ENCODE data around the gene POFUT1.
"Not testable (repeated sequence)": the region's sequence is repeated elsewhere in the genome, so short reads cannot be mapped to it uniquely, and the experiment has no call there.

POFUT1 gene

DNA sequence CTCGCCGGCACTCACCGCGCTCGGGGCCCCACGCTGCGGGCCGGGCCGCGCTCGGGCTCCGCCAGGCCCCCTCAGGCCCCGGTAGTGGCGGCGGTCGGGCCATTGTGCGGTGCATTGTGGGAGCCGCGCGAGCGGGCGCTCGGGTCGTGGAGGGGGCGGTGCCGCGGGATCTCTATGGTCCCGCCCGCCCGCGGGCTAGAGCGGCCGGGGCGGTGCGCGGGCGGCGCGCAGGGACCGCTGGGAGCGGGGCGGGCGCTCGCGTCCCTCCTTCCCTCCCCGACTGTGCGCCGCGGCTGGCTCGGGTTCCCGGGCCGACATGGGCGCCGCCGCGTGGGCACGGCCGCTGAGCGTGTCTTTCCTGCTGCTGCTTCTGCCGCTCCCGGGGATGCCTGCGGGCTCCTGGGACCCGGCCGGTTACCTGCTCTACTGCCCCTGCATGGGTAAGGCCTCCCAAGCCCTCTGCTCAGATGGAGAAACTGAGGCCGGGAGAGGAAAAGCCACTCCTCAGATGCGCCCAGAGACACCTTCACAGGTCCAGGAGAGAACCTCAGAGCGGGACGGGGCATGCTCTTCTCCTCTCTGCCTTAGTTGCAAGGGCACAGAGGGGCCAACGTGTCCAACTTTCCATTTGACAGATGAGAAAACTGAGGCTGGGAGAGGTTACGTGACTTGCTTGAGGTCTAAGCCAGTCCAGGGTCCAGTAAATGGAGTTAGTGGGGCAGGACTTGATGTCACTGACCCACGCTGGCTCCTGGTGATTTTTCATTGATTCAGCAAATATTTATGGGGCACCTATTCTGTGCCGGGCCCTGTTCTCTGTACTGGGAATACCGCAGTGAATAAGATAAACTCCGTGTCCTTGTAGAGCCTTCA lies at the start of gene POFUT1, which contains the start of gene PLAGL2:
Gene POFUT1, plus strand, starts transcription at position 255 of the 873 bp plus-strand sequence. Its CDS starts 62 bp downstream, at position 317.
Gene PLAGL2, minus strand, starts transcription at position 118 of the 873 bp plus-strand sequence. CDS start 5,565 bp downstream, outside the sequence.
- peak; percentile 87 for DNase-seq (ENCODE audit: low read depth)

DNA sequence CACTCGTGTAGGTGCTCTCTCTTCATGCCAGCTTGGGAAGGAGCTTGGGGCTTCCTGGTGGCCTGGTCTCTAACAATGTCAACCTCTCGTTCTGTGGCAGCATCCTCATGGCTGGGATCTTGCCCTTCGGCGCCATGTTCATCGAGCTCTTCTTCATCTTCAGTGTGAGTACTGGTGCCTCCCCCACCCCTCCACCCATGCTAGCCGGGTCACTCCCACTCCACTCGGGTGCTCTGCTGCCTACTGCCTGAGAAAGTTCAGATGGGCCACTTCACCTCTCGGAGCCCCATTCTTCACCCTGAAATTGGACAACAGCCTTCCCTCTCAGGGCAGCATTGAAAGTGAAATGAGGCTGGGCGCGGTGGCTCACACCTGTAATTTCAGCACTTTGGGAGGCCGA lies 49.3 kb upstream of the POFUT1 start:
- DNase-seq (ENCODE audit: low read depth) = no peak

DNA sequence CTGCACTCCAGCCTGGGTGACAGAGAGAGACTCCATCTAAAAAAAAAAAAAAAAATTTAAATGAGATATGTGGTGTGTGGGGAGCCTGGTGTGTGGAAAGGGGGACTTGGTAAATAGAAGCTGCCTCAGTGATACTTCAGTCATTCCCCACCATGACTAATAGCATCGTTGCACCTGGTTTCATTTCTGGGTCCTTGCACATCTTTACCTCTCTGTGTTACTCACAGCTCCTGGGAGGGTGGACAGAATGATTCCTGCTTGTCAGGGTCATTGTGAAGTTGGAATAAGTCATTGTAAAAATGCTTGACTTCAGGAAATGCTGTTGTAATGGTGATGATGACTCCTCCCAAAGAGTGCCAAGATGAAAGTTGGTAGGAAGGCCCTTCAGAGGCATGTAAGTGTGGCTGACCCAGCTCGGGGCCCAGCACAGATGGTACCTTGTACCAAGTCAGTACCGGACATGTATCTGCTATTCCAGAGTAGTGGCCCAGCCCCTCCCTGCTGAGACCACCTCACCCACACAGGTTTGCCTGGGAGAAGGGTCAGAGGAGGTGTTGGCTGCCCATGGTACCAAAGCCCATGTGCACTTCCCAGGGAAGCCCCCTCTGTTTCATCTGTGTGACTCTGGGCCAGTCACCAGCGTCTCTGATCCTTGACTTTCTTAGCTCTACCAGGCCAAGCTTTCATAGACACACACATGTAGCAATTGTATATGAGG lies 48.6 kb upstream of the POFUT1 start:
- DNase-seq (ENCODE audit: low read depth) = no peak

DNA sequence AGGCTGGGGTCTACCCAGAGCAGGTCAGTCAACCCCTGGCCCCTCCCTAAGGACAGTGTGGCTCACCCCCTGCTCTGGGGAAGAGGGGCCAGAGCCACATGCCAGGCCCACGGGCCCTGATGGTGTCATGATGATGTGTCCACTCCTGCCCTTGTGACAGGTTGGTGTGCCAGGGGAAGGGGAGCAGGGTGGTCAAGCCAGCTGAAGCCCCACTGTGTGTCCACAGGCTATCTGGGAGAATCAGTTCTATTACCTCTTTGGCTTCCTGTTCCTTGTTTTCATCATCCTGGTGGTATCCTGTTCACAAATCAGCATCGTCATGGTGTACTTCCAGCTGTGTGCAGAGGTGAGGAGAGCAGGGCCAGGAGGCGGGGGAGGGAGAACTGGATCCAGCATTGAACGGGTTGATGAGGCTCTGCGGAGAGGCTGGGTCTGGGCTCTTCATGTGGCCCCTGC lies 47.9 kb upstream of the POFUT1 start:
- no peak for DNase-seq (ENCODE audit: low read depth)

DNA sequence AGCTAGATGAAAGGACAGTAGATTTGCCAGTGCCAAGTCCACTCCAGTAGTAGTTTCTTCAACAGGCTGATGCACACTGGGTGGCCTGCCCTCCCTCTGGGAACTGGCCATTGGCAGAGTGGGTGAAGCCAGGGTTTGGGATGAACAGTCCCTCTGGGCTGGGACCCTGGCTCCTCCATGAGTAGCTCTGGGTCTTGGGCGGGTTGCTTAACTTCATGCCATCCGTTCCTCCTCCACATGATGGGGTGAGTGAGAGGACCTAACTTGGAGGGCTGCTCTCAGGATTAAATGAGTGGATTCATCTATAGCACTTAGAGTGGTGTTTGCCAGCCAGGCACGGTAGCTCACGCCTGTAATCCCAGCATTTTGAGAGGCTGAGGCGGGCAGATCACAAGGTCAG lies 47.3 kb upstream of the POFUT1 start:
- no peak for DNase-seq (ENCODE audit: low read depth)

DNA sequence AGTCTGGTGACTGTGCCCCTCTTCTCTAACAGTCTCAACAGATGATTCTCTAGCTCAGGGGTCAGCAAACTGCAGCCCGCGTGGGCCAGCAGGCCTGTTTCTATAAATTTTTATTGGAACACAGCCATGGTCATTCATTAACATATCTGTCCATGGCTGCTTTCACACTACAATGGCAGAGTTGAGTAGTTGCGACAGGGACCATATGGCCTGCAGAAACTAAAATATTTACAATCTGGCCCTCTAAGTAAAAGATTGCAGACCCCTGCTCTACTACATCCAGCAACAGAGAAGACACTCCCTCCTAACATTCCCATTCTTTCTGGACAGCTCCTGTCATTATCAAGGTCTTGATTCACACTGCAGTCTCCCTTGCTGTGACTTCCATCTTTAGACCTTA lies 45.3 kb upstream of the POFUT1 start:
- no peak for DNase-seq (ENCODE audit: low read depth)

DNA sequence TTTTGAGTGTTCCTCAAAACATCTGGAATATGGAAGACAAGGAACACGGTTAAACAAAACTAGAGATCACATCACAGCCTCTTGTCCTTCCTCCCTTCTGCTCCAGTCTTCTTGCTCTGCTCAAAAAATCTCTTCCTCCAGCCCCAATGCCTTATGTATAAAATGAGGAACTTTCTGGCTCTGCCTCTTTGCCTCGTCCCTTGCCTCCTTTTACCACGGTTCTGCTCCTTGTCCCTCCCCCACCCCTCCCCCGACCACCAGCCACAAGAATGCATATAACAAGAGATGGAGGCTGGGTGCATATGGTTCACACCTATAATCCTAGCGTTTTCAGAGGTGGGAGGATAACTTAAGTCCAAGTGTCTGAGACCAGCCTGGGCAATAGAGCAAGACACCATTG lies 43.7 kb upstream of the POFUT1 start:
- no peak for DNase-seq (ENCODE audit: low read depth)

DNA sequence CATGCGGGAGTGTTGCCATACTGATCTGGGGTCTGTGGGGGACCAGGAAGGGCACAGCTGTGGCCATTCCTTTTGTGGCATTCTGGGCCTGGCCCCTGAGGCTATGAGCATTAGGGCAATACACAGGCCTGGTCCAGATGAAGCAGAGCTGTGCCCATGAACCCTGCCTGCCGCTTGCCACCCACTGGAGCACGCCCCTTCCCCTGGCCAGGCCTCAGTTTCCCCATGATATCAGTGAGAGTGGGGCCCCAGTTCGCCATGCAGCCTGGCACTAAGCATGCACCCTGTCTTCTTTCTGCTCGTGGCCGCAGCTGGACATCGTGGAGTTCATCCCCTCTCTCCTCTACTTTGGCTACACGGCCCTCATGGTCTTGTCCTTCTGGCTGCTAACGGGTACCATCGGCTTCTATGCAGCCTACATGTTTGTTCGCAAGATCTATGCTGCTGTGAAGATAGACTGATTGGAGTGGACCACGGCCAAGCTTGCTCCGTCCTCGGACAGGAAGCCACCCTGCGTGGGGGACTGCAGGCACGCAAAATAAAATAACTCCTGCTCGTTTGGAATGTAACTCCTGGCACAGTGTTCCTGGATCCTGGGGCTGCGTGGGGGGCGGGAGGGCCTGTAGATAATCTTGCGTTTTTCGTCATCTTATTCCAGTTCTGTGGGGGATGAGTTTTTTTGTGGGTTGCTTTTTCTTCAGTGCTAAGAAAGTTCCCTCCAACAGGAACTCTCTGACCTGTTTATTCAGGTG lies 42.5 kb upstream of the POFUT1 start:
- DNase-seq (ENCODE audit: low read depth) = no peak

DNA sequence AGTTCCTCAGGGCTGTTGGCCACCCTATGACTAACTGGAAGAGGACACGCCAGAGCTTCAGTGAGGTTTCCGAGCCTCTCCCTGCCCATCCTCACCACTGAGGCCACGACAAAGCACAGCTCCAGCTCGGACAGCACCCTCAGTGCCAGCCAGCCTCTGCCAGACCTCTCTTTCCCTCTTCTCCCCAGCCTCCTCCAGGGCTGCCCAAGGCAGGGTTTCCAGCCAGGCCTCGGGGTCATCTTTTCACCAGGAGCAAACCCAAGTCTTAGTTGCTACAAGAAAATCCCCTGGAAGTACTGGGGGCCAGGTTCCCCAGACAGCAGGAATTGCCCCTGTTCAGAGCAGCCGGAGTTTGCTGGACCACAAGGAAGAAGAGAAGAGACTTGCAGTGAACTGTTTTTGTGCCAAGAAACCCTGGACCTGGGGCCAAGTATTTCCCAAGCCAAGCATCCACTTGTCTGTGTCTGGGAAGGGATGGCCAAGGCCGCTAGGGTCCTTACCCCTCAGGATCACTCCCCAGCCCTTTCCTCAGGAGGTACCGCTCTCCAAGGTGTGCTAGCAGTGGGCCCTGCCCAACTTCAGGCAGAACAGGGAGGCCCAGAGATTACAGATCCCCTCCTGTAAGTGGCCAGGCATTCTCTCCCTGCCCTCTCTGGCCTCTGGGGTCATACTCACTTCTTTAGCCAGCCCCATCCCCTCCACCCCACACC lies 41.7 kb upstream of the POFUT1 start:
- DNase-seq (ENCODE audit: low read depth) = no peak

DNA sequence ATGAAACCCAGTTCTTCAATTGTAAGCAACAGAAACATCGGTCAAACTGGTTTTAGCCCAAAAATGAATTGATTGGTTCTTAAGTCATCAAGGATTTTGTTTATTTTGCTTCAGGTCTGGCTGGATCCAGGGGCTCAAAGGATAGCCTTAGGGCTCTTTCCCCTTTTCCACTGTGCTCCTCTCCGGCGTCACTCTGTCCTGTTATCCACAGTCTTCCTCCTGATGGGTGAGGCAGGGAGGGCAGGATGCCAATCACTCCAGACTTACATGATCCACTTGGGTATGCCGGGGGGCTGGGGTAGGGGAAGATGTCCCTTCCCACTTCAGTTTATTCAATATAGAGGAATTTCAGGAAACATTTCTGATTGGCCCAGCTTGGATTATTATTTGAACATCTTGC lies 40.1 kb upstream of the POFUT1 start:
- DNase-seq (ENCODE audit: low read depth) = no peak

DNA sequence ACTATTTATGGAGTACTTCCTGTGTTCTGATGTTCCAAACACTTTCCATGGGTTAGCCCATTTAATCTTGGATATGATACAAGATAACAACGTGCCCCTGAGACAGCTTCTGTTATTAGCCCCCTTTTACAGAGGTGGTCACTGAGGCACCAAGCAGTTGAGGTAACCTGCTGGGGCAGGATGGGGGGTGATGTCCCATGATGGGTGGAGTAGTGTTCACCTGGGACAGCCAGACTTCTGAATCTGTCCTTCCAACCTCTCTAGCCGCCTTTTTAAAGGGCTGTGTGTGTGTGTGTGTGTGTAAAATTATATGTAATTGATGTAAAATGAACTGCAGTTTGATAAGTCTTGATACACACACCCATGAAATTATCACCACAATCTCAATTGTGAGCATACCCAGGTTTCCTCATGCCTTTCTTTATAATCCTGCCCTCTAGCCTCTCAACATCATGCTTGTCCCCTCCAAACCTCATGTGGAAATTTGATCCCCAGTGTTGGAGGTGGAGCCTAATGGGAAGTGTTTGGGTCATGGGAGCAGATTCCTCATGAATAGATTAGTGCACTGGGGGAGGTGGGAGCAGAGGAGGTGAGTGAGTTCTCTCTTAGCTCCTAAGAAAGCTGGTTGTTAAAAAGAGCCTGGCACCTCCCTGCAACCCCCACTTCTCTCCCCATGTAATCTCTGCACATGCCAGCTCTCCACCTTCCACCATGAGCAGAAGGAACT lies 39.3 kb upstream of the POFUT1 start:
- DNase-seq (ENCODE audit: low read depth) = no peak

DNA sequence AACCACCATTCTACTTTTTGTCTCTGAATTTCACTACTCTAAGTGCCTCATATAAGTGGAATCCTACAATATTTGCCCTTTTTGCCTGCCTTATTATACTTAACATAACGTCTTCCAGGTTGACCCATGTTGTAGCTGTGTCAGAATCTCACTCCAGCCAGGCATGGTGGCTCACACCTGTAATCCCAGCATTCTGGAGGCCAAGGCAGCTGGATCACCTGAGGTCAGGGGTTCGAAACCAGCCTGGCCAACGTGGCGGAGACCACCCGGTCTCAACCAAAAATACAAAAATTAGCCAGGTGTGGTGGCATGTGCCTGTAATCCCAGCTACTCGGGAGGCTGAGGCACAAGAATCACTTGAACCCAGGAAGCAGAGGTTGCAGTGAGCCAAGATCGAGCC lies 30.0 kb upstream of the POFUT1 start:
- not testable (repeated sequence) for DNase-seq (ENCODE audit: low read depth)

DNA sequence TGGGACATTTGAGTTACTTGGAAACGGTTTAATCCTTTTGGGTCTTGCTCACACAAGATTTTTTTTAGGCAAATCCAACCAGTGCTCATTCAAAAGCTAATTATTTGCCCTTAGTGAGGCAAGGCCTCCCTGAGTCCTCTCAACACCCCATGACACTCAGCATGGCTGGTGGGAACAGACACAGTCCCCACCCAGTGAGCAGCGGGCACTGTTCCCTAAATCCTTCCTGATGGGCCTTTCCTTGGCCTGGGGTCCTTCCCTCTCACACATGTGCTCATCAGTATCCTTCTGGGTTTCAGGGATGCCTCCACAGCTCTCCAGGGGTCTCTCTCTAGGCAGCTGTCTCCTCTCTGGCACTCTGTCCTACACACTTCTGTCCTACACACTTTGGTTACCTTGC lies 28.2 kb upstream of the POFUT1 start:
- DNase-seq (ENCODE audit: low read depth) = no peak

DNA sequence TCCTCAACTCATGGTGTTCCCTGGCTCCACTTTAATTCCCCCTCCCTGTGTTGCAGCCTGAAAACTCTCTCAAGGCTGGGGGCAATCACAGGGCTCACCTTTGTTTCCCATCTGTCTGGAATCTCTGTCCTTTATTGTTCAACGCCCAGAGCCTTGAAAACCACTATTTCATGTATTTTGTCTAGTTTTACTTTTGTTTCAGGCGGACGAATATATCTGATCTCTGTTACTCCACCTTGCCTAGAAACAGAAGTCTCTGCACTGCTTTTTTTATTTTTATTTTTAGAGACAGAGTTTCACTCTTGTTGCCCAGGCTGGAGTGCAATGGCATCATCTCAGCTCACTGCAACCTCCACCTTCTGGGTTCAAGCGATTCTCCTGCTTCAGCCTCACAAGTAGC lies 27.7 kb upstream of the POFUT1 start:
- DNase-seq (ENCODE audit: low read depth) = no peak

DNA sequence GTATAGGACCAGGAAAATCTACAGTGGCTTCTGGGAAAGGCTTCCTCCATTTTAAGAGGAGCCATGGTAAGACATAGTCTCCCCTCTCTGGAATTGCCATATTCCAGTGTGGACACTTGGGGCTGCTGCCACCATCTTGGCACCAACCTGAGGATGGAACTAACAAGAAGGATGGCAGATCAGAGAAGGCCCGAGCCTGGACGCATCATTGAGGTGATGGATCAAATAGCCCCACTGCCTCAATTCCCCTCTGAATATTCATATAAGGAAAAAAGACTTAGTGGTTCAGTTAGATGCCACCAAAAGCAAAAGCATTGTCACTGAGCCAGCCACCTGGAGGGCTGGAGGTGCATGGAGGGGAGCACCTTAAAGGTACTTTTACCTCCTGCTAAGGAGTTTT lies 26.1 kb upstream of the POFUT1 start:
- DNase-seq (ENCODE audit: low read depth) = no peak

DNA sequence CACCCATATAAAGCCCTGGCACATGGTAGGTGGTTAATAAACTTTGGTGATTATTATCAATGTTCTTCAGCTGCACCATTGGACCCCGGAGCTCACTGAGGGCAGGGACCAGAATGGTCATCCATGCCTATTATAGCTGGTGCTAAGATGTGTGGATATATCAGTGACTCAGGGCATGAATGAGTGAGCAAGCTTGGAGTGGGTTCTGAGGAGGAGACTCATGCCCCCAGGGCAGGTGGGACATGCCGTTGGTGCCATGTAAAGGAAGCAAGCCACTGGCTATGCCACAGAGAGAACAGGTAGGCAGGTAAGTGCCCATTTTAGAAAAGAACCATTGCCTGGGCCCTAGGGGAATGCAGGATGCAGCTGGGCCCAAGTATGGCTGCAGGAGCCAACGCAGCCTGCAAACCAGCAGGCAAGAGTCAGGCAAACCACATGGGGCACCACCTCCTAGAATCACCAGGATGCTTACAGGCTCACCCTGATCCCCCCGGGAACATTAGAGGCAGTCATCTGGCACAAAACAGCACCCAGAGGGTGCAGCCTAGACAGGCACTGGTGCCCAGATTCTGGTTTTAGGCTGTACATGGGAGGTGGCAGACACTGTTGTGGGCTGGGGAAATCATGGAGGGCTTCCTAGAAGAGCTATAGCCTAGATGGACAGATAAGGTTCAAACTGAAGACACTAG lies 23.6 kb upstream of the POFUT1 start:
- DNase-seq (ENCODE audit: low read depth) = no peak

DNA sequence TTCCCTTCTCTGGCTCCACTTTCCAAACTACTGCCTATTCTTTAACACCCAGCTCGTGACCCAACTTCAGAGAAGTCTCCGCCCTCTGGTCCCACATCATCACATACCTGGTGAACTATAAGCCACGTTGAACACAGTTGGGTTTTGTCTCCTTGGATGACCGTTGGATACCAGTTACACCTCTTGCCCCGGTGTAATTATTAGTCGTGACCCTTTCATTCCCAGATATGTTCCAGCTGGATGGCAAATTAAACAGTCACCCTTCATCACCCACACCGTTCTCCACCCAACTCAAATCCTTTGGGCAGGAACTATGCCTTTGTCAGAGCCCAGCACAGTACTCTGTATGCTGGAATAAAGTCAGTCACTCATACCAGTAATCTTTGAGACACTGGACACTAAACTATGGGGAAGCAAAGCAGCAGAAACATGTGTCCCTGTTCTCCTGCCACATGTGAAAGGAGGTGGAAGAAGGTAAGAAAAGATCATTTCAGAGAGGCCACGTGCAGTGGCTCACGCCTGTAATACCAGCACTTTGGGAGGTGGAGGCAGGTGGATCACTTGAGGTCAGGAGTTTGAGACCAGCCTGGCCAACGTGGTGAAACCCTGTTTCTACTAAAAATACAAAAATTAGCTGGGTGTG lies 22.6 kb upstream of the POFUT1 start:
- DNase-seq (ENCODE audit: low read depth) = no peak

DNA sequence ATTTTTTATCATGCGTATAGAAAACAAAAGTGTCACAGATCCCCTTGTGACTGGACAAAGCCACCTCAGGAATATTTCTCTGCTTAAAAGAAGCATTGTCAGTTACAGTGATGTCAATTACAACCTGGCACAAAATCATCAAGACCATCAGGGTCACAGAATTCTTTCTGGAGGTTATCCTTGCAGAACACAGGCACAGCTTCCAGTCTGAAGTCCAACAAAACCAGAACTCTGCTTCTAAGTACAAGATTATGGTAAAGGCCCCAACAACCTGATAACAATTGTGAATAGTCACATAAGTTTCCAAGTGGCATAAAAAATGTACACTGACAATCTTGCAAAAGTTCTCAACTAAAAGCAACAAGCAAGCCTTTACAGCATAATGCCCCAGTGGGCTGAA lies 21.2 kb upstream of the POFUT1 start:
- DNase-seq (ENCODE audit: low read depth) = no peak

DNA sequence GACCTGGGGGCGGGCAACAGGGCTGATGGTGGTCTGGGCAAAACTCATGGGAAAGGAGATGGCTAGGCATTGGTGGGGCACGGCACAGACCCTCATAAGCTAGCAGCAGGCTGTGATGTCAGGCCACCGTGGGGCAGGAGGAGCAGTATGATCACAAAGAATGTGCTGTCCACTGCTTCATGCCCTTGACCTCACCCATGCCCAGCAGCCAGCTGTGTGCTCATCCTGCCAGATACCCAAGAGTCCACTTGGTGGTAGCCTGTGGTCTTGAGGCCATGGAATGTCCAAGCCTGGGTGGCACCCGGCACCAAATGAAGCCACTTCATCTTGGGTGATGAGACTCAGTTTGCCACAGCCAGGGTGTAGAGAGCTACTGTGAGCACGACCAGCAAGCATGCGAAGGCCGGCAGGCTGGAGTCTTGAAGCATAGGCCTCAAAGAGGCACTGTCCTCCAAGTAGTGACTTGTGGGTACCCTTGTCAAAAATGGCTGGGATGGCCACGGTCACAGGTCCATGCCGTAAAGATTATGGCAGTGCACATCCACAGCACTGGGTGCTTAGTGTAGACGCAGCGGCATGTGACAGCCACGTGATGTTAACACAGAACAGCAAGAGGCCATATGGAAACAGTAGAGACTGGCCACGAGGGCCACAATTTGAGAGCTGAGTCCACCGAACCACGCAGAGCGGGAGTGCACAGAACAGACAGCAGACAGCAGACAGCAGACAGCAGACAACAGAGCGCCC lies 19.1 kb upstream of the POFUT1 start:
- no peak for DNase-seq (ENCODE audit: low read depth)

DNA sequence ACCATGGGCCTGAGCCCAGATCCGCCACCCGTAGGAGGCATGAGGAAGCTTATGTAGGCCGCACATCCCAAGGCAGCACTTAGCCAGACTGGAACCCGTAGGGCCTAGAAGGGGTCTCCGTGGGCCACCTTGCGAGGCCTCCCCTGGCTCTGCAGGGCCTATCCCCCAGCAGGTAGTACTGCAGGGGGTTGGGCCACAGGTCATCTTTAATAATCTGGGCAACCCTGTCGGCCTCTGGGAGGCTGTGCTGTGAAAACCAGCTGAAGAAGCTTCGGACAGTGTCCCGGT lies 18.6 kb upstream of the POFUT1 start:
- no peak for DNase-seq (ENCODE audit: low read depth)

All from activated T-helper 9 cell treated with anti-CD3 and anti-CD28 coated beads, Interleukin-2, amount 50 U/mL, for 16 hours (primary cell).